ENCODE data around the gene PATZ1.

The PATZ1 gene

DNA sequence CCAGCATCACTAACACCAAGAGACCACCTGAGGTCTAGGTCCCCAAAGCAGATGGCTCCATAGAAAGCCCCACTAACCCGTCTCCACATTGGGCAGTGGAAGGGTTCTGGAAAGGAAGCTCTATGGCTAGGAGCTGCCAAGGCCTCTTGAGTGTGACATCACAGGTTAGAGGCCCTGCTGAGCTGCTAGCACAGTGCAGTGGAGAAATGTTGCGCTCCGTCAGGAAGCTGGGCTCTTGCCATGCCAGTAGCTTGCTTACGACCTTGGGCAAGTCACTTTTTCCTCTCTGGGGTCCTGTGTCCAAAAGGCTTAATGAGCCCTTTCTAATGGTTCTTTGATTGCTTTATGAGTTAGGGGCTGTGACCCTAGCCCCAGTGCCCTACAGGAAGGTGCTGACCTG, 64.4 kb downstream of the PATZ1 start:
- H3K4me3 ChIP-seq (ENCODE audit: low read depth, low read length): no peak overlapping the region
- DNase-seq (ENCODE audit: low read depth): no peak
- TF ChIP-seq, protein P1, sequence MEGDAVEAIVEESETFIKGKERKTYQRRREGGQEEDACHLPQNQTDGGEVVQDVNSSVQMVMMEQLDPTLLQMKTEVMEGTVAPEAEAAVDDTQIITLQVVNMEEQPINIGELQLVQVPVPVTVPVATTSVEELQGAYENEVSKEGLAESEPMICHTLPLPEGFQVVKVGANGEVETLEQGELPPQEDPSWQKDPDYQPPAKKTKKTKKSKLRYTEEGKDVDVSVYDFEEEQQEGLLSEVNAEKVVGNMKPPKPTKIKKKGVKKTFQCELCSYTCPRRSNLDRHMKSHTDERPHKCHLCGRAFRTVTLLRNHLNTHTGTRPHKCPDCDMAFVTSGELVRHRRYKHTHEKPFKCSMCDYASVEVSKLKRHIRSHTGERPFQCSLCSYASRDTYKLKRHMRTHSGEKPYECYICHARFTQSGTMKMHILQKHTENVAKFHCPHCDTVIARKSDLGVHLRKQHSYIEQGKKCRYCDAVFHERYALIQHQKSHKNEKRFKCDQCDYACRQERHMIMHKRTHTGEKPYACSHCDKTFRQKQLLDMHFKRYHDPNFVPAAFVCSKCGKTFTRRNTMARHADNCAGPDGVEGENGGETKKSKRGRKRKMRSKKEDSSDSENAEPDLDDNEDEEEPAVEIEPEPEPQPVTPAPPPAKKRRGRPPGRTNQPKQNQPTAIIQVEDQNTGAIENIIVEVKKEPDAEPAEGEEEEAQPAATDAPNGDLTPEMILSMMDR (IDR thresholded peaks at IDR 0.05; ENCODE audit: insufficient read depth, low read depth, low read length, missing control alignments): no peak

DNA sequence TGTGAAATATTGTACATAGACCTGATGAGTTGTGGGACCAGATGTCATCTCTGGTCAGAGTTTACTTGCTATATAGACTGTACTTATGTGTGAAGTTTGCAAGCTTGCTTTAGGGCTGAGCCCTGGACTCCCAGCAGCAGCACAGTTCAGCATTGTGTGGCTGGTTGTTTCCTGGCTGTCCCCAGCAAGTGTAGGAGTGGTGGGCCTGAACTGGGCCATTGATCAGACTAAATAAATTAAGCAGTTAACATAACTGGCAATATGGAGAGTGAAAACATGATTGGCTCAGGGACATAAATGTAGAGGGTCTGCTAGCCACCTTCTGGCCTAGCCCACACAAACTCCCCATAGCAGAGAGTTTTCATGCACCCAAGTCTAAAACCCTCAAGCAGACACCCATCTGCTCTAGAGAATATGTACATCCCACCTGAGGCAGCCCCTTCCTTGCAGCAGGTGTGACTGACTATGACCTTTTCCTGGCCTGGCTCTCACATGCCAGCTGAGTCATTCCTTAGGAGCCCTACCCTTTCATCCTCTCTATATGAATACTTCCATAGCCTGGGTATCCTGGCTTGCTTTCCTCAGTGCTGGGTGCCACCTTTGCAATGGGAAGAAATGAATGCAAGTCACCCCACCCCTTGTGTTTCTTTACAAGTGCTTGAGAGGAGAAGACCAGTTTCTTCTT, 66.2 kb downstream of the PATZ1 start:
- no peak for DNase-seq (ENCODE audit: low read depth)
- H3K4me3 ChIP-seq (ENCODE audit: low read depth, low read length): no peak overlapping the region
- TF ChIP-seq, protein P1 (IDR thresholded peaks at IDR 0.05; ENCODE audit: insufficient read depth, low read depth, low read length, missing control alignments): no peak

DNA sequence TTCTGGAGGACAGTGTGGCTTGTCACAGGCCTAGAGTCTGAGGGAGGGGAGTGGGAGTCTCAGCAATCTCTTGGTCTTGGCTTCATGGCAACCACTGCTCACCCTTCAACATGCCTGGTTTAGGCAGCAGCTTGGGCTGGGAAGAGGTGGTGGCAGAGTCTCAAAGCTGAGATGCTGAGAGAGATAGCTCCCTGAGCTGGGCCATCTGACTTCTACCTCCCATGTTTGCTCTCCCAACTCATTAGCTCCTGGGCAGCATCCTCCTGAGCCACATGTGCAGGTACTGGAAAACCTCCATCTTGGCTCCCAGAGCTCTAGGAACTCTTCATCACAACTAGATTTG, 66.8 kb downstream of the PATZ1 start:
- TF ChIP-seq, protein P1 (IDR thresholded peaks at IDR 0.05; ENCODE audit: insufficient read depth, low read depth, low read length, missing control alignments): no peak

DNA sequence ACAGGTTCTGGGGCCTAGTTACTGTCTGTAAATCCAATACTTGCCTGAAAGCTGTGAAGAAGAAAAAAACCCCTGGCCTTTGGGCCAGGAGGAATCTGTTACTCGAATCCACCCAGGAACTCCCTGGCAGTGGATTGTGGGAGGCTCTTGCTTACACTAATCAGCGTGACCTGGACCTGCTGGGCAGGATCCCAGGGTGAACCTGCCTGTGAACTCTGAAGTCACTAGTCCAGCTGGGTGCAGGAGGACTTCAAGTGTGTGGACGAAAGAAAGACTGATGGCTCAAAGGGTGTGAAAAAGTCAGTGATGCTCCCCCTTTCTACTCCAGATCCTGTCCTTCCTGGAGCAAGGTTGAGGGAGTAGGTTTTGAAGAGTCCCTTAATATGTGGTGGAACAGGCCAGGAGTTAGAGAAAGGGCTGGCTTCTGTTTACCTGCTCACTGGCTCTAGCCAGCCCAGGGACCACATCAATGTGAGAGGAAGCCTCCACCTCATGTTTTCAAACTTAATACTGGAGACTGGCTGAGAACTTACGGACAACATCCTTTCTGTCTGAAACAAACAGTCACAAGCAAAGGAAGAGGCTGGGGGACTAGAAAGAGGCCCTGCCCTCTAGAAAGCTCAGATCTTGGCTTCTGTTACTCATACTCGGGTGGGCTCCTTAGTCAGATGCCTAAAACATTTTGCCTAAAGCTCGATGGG, 67.4 kb downstream of the PATZ1 start:
- no peak for DNase-seq (ENCODE audit: low read depth)
- H3K4me3 ChIP-seq (ENCODE audit: low read depth, low read length): no peak overlapping the region
- TF ChIP-seq, protein P1 (IDR thresholded peaks at IDR 0.05; ENCODE audit: insufficient read depth, low read depth, low read length, missing control alignments): no peak

More for the DNA sequence above, 66.8 kb downstream of the PATZ1 start:
- no peak overlapping the region for H3K4me3 ChIP-seq (ENCODE audit: low read depth, low read length)
- no peak for DNase-seq (ENCODE audit: low read depth)

DNA sequence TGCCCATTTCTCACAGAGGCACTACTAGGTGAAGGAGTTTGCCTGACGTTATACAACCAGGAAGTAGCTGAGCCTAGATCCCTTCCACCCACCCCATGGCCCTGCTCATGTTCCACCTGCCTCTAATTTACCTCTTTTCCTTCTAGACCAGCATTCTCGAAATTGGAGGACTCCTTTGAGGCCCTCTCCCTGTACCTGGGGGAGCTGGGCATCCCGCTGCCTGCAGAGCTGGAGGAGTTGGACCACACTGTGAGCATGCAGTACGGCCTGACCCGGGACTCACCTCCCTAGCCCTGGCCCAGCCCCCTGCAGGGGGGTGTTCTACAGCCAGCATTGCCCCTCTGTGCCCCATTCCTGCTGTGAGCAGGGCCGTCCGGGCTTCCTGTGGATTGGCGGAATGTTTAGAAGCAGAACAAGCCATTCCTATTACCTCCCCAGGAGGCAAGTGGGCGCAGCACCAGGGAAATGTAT, 68.0 kb downstream of the PATZ1 start:
- H3K4me3 ChIP-seq (ENCODE audit: low read depth, low read length): no peak overlapping the region
- DNase-seq (ENCODE audit: low read depth): no peak
- TF ChIP-seq, protein P1 (IDR thresholded peaks at IDR 0.05; ENCODE audit: insufficient read depth, low read depth, low read length, missing control alignments): no peak

DNA sequence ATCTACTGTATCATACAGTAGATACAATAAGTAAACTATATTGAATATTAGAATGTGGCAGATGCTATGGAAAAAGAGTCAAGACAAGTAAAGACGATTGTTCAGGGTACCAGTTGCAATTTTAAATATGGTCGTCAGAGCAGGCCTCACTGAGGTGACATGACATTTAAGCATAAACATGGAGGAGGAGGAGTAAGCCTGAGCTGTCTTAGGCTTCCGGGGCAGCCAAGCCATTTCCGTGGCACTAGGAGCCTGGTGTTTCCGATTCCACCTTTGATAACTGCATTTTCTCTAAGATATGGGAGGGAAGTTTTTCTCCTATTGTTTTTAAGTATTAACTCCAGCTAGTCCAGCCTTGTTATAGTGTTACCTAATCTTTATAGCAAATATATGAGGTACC, 68.4 kb downstream of the PATZ1 start:
- TF ChIP-seq, protein P1 (IDR thresholded peaks at IDR 0.05; ENCODE audit: insufficient read depth, low read depth, low read length, missing control alignments): no peak
- no peak overlapping the region for H3K4me3 ChIP-seq (ENCODE audit: low read depth, low read length)
- DNase-seq (ENCODE audit: low read depth): no peak

All from GM12865 (cell line).